HEK293 (cell line): ENCODE results near the gene UROC1.

Experiments used
- CTCF ChIA-PET: fragments of 350-600 bp; formaldehyde crosslinking; extraction: SDS; loops from one replicate; lab custom pipeline; 2021; ENCODE audit warnings: antibody characterized with exemption; lab: Yijun Ruan, JAX
- POLR2A ChIA-PET: fragments of 300-600 bp; formaldehyde crosslinking; extraction: SDS; loops from one replicate; lab custom pipeline; 2020; ENCODE audit warnings: antibody characterized with exemption, inconsistent platforms; lab: Yijun Ruan, JAX
- H3K27ac ChIP-seq: fragments of 200-500 bp; sonication (Bioruptor generic); 2 replicates; pipeline ENCODE4 v1.5.1; 2014; ENCODE audit warnings: low read depth, low read length, control low read depth, inconsistent platforms; ENCODE audit errors: extremely low read depth
- H3K36me3 ChIP-seq, 2 experiments: fragments of 200-500 bp in 1 of 2; sonication (Bioruptor generic) in 1 of 2; 1 replicate in 1 of 2; 2 replicates in 1 of 2; pipeline ENCODE4 v1.5.1; 2014 to 2017; ENCODE audit warnings: inconsistent platforms in 2 of 2, low read length in 2 of 2; ENCODE audit not compliant: control insufficient read depth in 2 of 2, insufficient read depth in 1 of 2
- H3K4me1 ChIP-seq: fragments of 200-500 bp; sonication (Bioruptor generic); 2 replicates; pipeline ENCODE4 v1.5.1; 2014; ENCODE audit warnings: mild to moderate bottlenecking, low read length, inconsistent platforms; ENCODE audit not compliant: control insufficient read depth, insufficient read depth
- H3K4me3 ChIP-seq: 2 replicates; pipeline ENCODE4 v1.5.1; 2011; ENCODE audit warnings: low read depth, mild to moderate bottlenecking, control low read depth, low read length, moderate library complexity
- H3K9me3 ChIP-seq: fragments of 200-500 bp; sonication (Bioruptor generic); 2 replicates; pipeline ENCODE4 v1.5.1; 2014; ENCODE audit warnings: low read depth, low read length, inconsistent platforms; ENCODE audit not compliant: control insufficient read depth, insufficient read depth
- GLI2 ChIP-seq: fragments of 450-650 bp; formaldehyde crosslinking; IDR thresholded peaks from 2 replicates; pipeline ENCODE4; 2017; ENCODE audit warnings: missing biosample characterization, missing genetic modification characterization, low read depth, borderline replicate concordance
- MEIS1 ChIP-seq: sonication (generic); formaldehyde crosslinking; IDR thresholded peaks from 2 replicates; pipeline ENCODE4 v1.8.1; 2022; ENCODE audit warnings: missing genetic modification reagents, mild to moderate bottlenecking, borderline replicate concordance
- PRDM4 ChIP-seq: fragments of 450-650 bp; formaldehyde crosslinking; IDR thresholded peaks from 2 replicates; pipeline ENCODE4 v1.5.1; 2017; ENCODE audit warnings: missing biosample characterization, missing genetic modification characterization
- SP7 ChIP-seq: fragments of 450-650 bp; formaldehyde crosslinking; IDR thresholded peaks from 2 replicates; pipeline ENCODE4 v1.5.1; 2016; ENCODE audit warnings: missing biosample characterization, missing genetic modification characterization
- TRIM28 ChIP-seq: IDR thresholded peaks from 2 replicates; pipeline ENCODE4 v1.6.1; 2011; ENCODE audit warnings: low read length, control low read depth, borderline replicate concordance
- ZBTB26 ChIP-seq: fragments of 450-650 bp; formaldehyde crosslinking; optimal IDR thresholded peaks from 2 replicates; pipeline ENCODE3; 2016; ENCODE audit warnings: missing biosample characterization, mild to moderate bottlenecking, missing genetic modification characterization
- ZBTB8A ChIP-seq: fragments of 450-650 bp; formaldehyde crosslinking; IDR thresholded peaks from 2 replicates; pipeline ENCODE4 v1.5.1; 2016; ENCODE audit warnings: missing biosample characterization, missing genetic modification characterization
- ZNF10 ChIP-seq: fragments of 450-650 bp; formaldehyde crosslinking; IDR thresholded peaks from 2 replicates; pipeline ENCODE4 v1.5.1; 2017; ENCODE audit warnings: missing biosample characterization, missing genetic modification characterization
- ZNF138 ChIP-seq: fragments of 450-650 bp; formaldehyde crosslinking; IDR thresholded peaks from 2 replicates; pipeline ENCODE4 v1.5.1; 2016; ENCODE audit warnings: missing biosample characterization, missing genetic modification characterization, borderline replicate concordance
- ZNF140 ChIP-seq: fragments of 450-650 bp; formaldehyde crosslinking; IDR thresholded peaks from 2 replicates; pipeline ENCODE4 v1.5.1; 2016; ENCODE audit warnings: missing biosample characterization, missing genetic modification characterization
- ZNF248 ChIP-seq: fragments of 450-650 bp; formaldehyde crosslinking; IDR thresholded peaks from 2 replicates; pipeline ENCODE4 v1.5.1; 2017; ENCODE audit warnings: missing biosample characterization, missing genetic modification characterization
- ZNF354C ChIP-seq: fragments of 450-650 bp; formaldehyde crosslinking; IDR thresholded peaks from 2 replicates; pipeline ENCODE4 v1.5.1; 2016; ENCODE audit warnings: missing biosample characterization, missing genetic modification characterization, low read depth, borderline replicate concordance
- ZNF398 ChIP-seq: fragments of 450-650 bp; formaldehyde crosslinking; IDR thresholded peaks from 2 replicates; pipeline ENCODE4 v1.5.1; 2017; ENCODE audit warnings: missing biosample characterization, missing genetic modification characterization
- ZNF629 ChIP-seq: fragments of 450-650 bp; formaldehyde crosslinking; IDR thresholded peaks from 2 replicates; pipeline ENCODE4 v1.5.1; 2017; ENCODE audit warnings: missing biosample characterization, missing genetic modification characterization
- ZNF677 ChIP-seq: fragments of 450-650 bp; IDR thresholded peaks from 2 replicates; pipeline ENCODE4 v1.5.0; 2018; ENCODE audit warnings: missing biosample characterization, mild to moderate bottlenecking, missing genetic modification characterization, moderate library complexity
- TF ChIP-seq, protein P1 (sequence below): fragments of 450-650 bp; formaldehyde crosslinking; IDR thresholded peaks from 2 replicates; pipeline ENCODE4 v1.5.1; 2016; ENCODE audit warnings: missing biosample characterization, missing genetic modification characterization

UROC1 gene

GRCh38 chr3:126490619-126491018 is 27.0 kb downstream of the UROC1 start (continued):
- TF ChIP-seq ZNF398 (no peak), TRIM28 (no peak), ZNF138 (tag by site-specific recombination) (no peak), MEIS1 (CRISPR knock-in tag) (no peak), ZBTB8A (tag by site-specific recombination) (no peak), PRDM4 (tag by site-specific recombination) (no peak), ZNF354C (tag by site-specific recombination) (no peak), SP7 (no peak), ZNF10 (tag by site-specific recombination) (no peak), ZNF677 (tag by site-specific recombination) (no peak)
- TF ChIP-seq, protein P1, sequence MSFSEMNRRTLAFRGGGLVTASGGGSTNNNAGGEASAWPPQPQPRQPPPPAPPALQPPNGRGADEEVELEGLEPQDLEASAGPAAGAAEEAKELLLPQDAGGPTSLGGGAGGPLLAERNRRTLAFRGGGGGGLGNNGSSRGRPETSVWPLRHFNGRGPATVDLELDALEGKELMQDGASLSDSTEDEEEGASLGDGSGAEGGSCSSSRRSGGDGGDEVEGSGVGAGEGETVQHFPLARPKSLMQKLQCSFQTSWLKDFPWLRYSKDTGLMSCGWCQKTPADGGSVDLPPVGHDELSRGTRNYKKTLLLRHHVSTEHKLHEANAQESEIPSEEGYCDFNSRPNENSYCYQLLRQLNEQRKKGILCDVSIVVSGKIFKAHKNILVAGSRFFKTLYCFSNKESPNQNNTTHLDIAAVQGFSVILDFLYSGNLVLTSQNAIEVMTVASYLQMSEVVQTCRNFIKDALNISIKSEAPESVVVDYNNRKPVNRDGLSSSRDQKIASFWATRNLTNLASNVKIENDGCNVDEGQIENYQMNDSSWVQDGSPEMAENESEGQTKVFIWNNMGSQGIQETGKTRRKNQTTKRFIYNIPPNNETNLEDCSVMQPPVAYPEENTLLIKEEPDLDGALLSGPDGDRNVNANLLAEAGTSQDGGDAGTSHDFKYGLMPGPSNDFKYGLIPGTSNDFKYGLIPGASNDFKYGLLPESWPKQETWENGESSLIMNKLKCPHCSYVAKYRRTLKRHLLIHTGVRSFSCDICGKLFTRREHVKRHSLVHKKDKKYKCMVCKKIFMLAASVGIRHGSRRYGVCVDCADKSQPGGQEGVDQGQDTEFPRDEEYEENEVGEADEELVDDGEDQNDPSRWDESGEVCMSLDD (tag by site-specific recombination), result no peak

DNA sequence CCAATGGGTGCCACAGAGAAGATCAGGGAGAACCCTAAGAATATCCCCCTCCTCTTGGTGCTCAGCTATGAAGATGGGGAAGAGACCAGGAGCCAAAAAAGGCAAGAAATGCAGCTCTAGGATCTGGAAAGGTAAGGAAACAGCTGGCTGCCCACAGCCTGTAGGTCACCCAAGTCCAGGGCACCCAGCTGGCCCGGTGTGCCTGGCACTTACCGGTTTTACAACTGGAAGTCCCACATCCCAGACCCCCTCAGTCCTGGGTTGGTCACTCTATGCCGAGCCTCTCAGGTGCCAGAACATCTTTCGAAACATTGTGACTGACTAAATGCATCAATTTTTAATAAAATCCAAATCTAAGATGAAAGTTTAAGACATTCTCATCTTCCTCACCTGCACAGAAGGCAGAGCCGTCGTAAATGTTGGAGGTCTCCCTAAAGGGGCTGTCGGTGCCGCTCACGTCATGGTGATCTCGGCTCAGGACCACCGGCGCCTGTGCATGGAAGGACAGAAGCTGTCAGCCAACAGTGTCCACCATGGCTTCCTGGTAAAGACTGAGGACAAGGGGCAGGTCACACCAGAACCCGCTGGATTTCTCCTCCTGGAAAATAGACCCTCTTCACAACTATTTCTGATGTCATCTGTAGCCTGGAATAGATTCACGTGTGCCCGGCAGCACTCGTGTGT is 28.5 kb downstream of the UROC1 start:
- Histone ChIP-seq H3K4me1 (no peaks in the 10 kb centered on the region), H3K36me3 (no peaks in the 10 kb centered on the region), H3K27ac (no peak overlapping the region), H3K4me3 (no peak overlapping the region), H3K9me3 (no peaks in the 10 kb centered on the region)
- ChIA-PET CTCF (no interaction called here), POLR2A (no interaction called here)
- TF ChIP-seq ZNF140 (no peak), GLI2 (tag by site-specific recombination) (no peak), ZBTB26 (tag by site-specific recombination) (no peak), ZNF248 (tag by site-specific recombination) (no peak), ZNF629 (tag by site-specific recombination) (no peak)
